Measurements from ENCODE around the gene COMP.

The COMP gene

DNA sequence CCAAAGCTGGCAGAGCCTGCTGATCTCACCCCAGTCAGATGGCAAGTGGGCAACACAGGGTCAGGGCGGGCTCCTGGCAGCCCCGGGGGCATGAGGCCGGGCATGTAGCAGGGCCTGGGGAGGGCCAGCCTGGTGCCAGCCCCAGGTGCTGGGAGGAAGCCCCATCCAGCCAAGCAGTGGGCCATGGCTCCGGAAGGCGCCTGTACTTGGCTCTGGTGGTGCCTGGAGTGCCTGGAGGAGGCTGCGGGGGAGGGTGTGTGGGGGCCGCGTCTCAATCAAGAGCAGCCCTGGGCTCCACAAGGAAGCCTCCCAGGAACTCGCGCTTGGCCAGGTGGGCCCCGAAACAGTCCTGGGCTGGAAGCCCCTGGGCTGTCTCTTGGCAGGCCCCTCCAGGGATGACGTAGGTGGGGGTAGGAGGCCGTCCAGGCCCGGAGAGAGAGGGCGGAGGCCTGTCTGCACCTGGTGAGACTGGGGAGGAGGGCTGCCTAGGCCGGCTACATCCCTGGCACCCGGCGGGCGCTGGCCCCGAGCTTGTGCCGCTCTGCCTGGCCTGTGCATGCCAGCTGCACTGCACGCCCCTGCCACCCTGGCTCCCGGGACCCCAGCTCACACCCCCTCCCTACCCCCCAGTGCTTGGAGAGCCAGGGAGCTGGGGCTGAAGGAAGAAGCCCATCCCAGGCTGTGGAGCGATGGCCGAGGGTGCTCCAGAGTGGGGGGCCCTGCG, 45.9 kb downstream of the COMP start:
- no peaks in the 10 kb centered on the region for H3K27me3 ChIP-seq (ENCODE audit: control insufficient read depth, insufficient read depth, low read length)
- H3K79me2 ChIP-seq = no peaks in the 10 kb centered on the region
- peaks cover 38% of the 10 kb centered on the region for H3K4me1 ChIP-seq
- no peak overlapping the region for H3K9ac ChIP-seq
- no peak overlapping the region for H3K4me3 ChIP-seq (ENCODE audit: low read depth, low read length)
- no peaks in the 10 kb centered on the region for H3K36me3 ChIP-seq (ENCODE audit: control insufficient read depth, insufficient read depth, low read length)
- H2AFZ ChIP-seq = no peak overlapping the region
- no peak overlapping the region for H3K27ac ChIP-seq
- TF ChIP-seq, protein P1, sequence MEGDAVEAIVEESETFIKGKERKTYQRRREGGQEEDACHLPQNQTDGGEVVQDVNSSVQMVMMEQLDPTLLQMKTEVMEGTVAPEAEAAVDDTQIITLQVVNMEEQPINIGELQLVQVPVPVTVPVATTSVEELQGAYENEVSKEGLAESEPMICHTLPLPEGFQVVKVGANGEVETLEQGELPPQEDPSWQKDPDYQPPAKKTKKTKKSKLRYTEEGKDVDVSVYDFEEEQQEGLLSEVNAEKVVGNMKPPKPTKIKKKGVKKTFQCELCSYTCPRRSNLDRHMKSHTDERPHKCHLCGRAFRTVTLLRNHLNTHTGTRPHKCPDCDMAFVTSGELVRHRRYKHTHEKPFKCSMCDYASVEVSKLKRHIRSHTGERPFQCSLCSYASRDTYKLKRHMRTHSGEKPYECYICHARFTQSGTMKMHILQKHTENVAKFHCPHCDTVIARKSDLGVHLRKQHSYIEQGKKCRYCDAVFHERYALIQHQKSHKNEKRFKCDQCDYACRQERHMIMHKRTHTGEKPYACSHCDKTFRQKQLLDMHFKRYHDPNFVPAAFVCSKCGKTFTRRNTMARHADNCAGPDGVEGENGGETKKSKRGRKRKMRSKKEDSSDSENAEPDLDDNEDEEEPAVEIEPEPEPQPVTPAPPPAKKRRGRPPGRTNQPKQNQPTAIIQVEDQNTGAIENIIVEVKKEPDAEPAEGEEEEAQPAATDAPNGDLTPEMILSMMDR (IDR thresholded peaks at IDR 0.05) = no peak
- H3K9me3 ChIP-seq (ENCODE audit: control insufficient read depth, low read length) = no peaks in the 10 kb centered on the region
- H3K4me2 ChIP-seq (ENCODE audit: low read length) = no peak overlapping the region

GRCh38 chr19:18743784-18744418, 47.2 kb downstream of the COMP start:
- no peaks in the 10 kb centered on the region for H3K27me3 ChIP-seq (ENCODE audit: control insufficient read depth, insufficient read depth, low read length)
- no peak overlapping the region for H3K9ac ChIP-seq
- H3K36me3 ChIP-seq (ENCODE audit: control insufficient read depth, insufficient read depth, low read length) = no peaks in the 10 kb centered on the region
- H3K4me2 ChIP-seq (ENCODE audit: low read length) = peak overlapping the region; percentile 60
- H3K9me3 ChIP-seq (ENCODE audit: control insufficient read depth, low read length) = no peaks in the 10 kb centered on the region
- H3K4me3 ChIP-seq (ENCODE audit: low read depth, low read length) = peak overlapping the region; percentile 25
- TF ChIP-seq, protein P1 (IDR thresholded peaks at IDR 0.05) = no peak
- H3K79me2 ChIP-seq = no peaks in the 10 kb centered on the region
- peak overlapping the region; percentile 48 for H2AFZ ChIP-seq
- peaks cover 39% of the 10 kb centered on the region for H3K4me1 ChIP-seq
- peak overlapping the region; percentile 79 for H3K27ac ChIP-seq

- no peak overlapping the region for H3K9ac ChIP-seq
- no peaks in the 10 kb centered on the region for H3K9me3 ChIP-seq (ENCODE audit: control insufficient read depth, low read length)
- H3K27ac ChIP-seq = peak overlapping the region; percentile 79
- no peaks in the 10 kb centered on the region for H3K36me3 ChIP-seq (ENCODE audit: control insufficient read depth, insufficient read depth, low read length)
- H3K4me2 ChIP-seq (ENCODE audit: low read length) = peak overlapping the region; percentile 60
- peaks cover 39% of the 10 kb centered on the region for H3K4me1 ChIP-seq
- peak overlapping the region; percentile 35 for H3K4me3 ChIP-seq (ENCODE audit: low read depth, low read length)
- no peaks in the 10 kb centered on the region for H3K27me3 ChIP-seq (ENCODE audit: control insufficient read depth, insufficient read depth, low read length)
- TF ChIP-seq, protein P1 (IDR thresholded peaks at IDR 0.05) = no peak
- H3K79me2 ChIP-seq = no peaks in the 10 kb centered on the region
- H2AFZ ChIP-seq = peak overlapping the region; percentile 48
Measured at GRCh38 chr19:18742838-18743783, 48.0 kb downstream of the COMP start.

DNA sequence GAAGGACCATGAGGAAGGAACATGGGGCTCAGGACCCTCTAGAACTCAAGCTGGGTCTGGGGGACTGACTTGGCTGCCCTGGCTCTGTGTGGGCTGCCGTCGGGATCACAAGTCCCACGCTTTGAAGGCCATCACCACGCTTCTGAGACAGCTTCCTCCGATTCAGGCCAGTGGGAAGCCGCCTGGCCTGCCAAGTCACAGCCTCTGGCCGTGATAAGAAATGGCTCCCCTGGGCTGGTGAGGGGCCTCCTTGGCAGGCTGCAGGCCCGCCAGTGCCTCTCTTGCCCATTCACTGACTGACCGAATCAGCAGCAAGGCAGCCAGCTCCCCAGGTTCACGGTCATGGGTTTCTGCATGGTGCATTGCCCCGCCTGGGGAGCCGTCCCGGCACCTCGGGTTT, 48.8 kb downstream of the COMP start:
- Histone ChIP-seq H3K4me3 (ENCODE audit: low read depth, low read length) (no peak overlapping the region), H3K36me3 (ENCODE audit: control insufficient read depth, insufficient read depth, low read length) (no peaks in the 10 kb centered on the region), H3K4me1 (peaks cover 39% of the 10 kb centered on the region), H3K27me3 (ENCODE audit: control insufficient read depth, insufficient read depth, low read length) (no peaks in the 10 kb centered on the region), H3K4me2 (ENCODE audit: low read length) (peak overlapping the region; percentile 47), H2AFZ (peak overlapping the region; percentile 25), H3K79me2 (no peaks in the 10 kb centered on the region), H3K9ac (no peak overlapping the region), H3K9me3 (ENCODE audit: control insufficient read depth, low read length) (no peaks in the 10 kb centered on the region), H3K27ac (peak overlapping the region; percentile 79)
- TF ChIP-seq, protein P1 (IDR thresholded peaks at IDR 0.05) = no peak

Data from parathyroid adenoma (tissue), 2 donors.